RKO (cell line): ENCODE measurements around the gene ANGEL1.
A peak's percentile ranks its signal among the peaks of the same experiment; 100 is the strongest.

Experiments
- DNase-seq: peaks from one replicate; pipeline ENCODE4 v3.0.0-alpha.2; 2016; ENCODE audit warnings: low spot score

The ANGEL1 gene

DNA sequence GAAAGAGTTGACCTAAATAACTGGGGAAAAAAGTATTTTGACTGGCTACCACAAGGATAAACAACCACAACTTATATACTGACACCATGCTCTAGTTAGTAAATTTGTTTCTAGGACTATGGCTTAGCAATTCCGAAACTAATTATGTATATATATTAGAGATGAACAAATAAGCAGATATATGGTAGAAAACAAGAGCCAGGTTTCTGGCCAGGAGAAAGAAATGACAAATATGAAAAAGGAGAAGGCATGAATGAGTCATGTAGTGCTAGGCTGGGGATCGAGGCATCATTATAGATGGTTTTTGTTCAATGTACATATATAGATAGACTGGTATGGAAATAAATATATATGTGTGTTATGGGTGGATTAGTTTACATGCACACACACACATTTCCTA lies 8.0 kb upstream of the ANGEL1 start:
- DNase-seq = no peak

DNA sequence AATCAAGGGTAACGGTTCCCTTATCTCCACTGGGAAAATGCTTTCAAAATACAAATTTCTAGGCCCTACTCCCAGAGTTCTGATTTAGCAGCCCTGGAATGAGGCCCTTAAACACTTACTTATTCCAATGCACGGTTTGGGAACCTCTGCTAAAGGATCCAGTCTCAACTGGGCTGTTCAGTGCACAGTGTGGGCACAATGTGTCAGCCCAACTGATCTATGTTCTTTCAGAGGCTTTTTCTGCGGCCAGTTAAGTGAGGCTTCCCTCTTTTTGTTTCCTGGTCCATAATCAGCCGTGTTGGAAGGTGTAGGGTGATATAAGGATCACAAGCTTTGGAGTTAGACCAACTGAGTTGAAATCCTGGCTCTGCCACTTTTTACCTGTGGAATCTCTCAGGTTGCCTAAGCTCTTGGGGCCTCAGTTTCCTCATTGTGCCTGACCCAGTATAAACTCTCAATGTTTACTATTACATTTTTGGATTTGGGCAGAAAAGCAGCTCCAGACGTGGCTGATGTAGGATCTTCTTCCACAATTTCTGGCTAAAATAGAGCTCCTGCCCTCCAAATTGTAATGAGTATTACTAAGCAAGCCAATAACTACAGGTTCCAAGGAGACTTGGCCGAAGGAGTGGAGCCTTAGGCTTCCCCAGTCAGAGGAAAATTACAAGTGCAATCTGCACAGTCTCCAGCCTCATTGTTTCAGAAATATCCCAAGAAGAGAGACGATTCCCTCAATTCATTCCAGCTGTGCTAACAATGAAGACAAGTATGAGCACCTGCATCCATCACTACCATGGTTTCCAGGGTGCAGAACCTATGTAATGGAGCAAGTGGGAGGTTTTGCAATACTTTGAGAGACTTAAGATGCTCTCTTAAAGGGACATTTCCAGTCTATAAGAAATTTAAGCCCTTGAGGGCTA lies 2.3 kb upstream of the ANGEL1 start:
- DNase-seq = no peak

DNA sequence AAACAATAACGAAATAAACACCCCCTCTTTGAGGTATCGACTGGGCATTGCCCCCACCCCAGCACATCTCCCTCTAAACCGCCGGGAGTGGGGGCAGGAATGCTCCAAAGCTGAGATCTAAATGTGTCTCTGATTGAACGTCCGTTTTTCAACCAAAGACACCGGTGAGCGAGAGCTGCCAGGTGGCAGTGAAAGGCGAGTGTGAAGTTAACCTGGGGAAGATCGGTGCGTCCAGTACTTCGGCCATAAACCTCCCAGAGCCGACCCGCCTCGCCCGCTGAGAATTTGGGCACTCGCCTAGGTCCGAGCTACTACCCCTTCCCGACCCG lies 625 bp downstream of the ANGEL1 start:
- peak; percentile 8 for DNase-seq

DNA sequence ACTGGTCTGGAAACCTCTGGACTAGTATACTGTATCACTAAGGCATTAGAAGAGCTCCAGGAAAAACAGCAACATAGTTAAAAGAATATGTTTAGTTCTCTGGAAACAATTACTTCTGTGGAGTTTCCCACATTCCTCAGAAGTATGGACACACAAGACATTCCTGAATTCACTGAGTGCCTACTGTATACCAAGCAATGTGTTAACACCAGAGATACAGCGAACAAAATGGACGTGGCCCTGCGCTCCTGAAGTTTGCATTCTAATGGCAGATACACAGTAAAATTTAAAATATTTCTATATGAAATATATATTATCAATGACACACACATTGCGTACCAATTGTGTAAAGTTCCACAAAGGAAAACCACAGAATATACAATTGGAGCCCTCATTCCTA lies 1.1 kb downstream of the ANGEL1 start:
- peak; percentile 44 for DNase-seq

DNA sequence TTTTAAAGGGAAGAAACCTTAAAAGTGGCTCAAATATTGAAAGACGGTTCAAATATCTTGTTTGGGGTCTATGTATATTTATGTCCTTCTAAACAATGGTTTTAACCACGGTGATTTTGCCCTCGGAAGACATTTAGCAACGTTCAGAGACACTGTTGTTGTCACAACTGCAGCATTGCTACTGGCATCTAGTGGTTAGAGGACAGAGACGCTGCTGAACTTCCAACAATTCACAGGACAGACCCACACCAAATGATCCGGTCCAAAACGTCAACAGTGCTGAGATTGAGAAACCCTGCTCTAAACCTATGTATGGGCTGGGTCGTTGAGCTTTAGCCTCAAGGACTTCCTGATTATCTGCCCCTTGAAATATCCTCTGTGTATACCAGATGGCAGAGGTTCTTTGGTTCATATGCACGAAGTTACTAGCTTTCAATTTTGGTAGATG lies 1.7 kb downstream of the ANGEL1 start:
- DNase-seq = peak; percentile 76

DNA sequence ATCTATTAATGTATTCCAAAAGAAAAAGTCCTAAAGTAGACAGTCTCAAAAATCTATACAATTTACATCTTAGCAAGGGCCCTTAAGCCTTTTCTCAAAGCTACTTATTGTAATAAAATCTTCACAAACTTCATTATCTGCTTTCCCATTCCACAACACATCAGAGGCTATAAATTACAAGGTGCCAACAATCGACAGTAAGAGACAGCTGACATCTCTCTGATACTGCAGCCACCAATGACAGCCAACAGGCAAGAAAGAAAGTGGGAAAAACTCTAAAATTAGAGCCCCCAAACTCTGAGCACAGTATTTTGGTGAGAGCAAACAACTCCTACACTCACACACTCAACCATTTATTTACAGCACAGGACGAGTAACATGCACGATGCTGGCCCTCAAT lies 2.2 kb downstream of the ANGEL1 start:
- DNase-seq = no peak

DNA sequence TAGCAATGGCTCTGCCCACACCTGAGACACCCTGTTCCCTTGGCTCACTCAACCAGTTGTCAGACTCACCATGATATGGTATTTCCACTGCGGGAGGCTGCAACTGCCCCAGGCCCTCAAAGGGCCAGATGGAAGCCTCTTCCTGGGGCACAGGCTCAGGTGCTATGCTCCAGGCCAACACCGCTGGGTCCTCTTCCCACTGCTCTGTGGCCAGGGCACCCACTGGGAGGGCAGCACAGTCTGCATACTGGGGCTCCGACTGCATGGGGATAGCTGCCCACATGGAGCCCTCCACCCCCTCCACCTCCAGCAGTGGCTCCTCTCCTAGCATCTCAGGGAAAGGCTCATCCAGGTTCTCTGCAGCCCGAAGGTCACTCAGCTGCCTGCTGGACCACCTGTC lies 3.7 kb downstream of the ANGEL1 start:
- DNase-seq = no peak

DNA sequence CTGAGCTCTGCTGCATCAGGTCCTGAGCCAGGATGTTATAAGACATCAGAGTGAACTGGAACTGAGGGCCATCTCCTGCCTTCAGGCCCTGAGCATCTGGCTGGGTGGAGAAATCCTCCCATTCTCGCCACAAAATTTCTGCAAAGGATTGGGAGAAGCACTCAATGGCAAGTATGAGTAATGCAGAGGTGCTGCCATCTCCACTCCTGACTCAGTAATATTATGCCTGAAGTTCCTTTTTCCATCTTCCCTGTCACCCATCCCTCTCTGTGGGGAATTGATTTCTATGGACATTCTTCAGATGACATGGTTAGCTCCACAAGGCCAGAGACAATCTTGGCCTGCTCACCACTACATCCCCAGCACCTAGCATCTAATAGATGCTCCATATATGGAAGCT lies 4.7 kb downstream of the ANGEL1 start:
- DNase-seq = no peak

DNA sequence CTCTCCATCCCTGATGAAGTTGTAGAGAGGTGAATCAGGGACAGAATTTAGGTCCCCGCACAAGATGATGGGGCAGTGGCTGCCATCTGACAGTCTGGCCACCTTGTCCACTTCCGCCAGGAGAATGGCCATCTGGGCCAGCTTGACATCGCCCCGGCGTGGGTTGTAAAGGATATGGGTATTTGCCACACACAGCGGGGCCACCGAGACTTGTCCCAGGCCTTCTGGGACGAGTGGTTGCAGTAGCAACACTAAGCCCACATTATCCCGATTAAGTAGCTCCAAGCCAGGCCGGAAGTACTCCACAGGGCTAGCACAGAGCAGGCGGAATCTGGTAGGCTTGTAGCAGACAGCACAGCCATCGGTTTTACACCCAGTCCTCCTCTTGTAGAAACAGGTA lies 6.2 kb downstream of the ANGEL1 start:
- no peak for DNase-seq

DNA sequence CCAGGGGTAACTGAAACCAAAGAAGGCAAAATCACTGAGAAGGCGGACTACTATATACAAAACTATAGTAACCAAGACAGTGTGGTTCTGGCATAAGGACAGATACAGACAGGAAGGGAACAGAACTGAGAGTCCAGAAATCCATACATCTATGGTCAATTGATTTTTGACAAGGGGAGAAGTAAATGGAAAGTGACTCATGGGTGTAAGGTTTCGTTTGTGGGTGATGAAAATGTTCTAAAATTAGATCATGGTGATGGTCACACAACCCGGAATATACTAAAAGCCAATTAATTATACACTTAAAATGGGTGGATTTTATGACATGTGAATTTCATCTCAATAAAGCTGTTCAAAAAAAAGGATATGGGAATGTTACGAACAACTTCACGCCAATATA lies 18.7 kb downstream of the ANGEL1 start:
- DNase-seq = no peak

DNA sequence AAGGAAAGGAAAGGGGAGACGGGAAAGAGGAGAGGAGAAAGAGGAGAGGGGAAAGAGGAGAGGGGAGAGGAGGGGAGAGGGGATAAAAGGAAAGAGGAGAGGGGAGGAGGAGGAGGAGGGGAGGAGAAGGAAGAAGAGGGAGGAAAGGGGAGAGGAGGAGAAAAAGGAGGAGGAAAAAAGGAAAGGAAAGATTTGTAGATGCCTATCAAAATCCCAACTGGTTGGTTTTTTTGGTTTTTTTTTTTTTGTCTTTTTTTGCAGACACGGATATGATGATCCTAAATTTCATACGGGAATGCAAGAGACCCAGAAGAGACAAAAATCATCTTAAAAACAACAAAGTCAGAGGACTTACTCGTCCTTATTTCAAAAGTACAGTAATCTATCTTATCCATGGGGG lies 19.4 kb downstream of the ANGEL1 start:
- no peak for DNase-seq

DNA sequence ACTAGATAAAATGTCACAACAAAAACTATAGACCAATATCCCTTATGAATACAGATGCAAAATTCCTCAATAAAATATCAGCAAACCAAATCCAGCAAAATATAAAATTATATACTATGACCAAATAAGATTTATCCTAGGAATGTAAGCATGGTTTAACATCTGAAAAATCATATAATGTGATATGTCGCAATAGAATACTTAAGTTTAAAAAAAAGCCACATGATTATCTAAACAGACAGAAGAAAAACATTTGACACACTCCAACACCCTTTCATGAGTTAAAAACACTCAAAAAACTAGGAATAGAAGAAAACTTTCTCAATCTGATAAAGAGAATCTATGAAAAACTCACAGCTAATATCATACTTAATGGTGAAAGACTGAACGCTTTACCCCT lies 20.3 kb downstream of the ANGEL1 start:
- no peak for DNase-seq

DNA sequence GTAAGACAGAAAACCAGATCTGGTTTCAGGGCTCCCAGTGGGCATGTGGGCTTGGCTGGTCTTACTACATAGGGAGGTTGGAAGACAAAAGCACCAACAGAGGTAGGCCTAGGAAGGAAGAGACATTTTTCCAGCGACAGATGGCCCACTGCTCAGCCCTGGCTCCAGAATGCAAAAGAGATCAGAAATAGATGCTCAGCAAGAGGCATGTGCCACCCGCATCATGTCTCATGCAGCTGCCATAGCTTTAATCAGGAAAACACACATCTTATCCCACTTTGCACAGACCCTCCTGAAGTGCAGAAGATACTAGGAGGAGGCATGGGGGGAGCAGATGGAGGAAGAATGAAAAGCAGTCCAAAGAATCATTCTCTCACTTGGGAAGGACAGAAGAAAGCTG lies 26.1 kb downstream of the ANGEL1 start:
- DNase-seq = no peak

DNA sequence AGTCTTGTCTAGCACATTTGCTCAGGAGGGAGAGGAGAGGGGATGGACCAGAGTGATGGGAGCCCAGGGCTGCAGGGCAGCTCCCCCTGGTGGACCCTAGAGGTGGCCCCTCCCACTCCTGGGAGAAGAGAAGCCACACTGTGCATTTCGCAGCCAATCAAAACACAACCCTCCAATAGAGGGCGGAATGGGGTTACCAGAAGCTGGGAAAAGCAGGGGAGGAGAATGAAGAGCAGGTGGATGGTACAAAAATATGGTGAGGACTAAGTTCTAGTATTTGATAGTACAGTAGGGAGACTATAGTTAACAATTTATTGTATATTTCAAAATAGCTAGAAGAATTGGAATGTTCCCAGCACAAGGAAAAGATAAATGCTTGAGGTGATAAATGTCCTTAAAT lies 27.8 kb downstream of the ANGEL1 start:
- peak; percentile 68 for DNase-seq

DNA sequence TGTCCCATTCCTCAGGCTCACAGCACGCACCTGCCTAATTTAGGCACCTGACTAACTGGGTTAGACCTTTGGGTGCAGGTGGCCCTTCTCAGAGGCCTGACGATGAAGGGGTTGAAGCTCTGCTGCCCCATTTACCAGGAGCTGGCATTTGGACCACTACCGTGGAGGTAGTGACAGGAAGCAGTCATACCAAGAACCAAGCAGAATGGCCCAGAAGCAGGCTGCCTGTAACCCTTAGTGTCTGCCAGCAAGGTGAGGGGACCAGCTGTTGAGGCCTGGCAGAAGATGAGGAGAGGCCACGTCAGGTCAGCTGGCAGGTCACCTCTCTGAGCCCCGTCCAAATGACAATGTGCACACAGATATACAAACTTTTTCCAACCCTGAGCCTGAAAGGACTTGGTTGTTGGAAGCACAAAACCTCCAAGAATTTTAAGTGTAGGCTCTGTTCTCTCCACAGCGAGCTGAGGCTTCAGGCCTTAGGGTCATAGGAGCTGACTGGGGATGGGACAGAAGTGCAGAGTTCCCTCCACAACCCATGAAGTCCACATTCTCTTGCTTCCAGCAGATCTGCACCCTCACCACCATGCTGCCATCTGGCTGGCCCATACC lies 28.3 kb downstream of the ANGEL1 start:
- DNase-seq = no peak

DNA sequence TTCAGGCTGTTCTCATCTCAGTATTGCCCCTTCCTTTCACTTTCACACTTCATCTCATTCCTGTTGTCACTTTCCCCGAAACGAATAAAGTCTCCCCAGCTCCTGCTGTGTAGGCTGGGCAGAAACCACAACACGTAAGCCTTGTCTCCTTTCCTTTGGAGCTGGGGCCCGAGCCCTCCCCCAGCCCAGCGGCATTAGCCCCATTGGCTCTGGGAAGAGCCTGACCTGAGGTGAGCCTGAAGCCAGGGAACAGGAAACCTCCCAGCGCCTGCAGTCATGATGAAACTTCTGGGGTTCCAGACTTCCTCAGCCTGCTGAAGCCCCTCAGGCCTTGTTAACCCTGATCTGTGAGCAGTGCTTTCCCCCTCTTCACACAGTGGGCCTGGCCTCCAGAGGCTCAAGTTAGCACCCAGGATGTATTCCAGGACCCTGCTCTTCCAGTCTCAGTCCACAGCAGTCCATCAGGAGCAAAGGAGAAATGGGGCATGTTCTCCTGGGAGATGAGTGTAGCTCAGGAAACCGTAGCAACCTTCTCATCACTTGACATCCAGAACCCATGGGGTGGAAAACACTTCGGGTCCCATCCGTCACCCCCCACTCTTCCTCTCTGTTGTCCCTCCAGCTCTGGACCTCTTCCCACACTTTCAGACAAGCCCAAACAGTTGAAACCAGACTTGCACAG lies 29.7 kb downstream of the ANGEL1 start:
- DNase-seq = no peak

DNA sequence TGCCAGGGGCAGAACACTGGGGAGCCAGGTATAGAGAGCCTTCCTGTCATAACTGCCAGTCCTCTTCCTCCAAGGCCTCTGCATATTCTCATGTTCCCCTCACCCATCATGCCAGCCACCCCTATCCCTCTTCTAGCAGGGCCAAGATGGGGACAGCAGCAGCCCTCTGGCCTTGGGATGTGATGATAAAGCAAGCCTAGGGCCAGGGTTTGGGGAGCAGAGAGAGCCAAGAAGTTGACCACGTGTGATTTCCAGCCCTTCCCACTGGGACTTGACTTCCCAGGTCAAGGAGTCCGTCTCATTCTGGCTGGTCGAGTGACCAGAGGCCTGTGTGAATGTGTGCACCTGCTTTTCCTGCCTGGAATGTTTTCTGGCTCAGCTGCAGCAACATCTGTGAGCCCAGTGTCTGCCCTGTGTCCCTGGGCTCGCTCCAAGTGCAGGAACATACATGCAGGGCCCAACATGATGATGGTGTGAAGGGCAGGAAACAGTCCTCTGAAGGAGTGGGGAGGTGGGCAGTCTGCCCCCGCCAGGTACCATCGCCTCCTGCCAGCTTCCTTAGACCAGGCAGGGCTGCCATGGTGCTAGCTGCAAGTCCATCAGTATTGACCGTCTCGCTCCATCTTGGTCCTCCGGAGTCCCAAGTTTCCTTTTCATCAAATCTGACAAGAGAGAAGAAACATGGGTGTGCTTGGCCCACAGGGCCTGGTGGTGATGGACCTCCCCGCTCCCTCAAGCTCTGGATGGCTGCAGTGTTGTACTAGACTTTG lies 30.4 kb downstream of the ANGEL1 start:
- DNase-seq = no peak

DNA sequence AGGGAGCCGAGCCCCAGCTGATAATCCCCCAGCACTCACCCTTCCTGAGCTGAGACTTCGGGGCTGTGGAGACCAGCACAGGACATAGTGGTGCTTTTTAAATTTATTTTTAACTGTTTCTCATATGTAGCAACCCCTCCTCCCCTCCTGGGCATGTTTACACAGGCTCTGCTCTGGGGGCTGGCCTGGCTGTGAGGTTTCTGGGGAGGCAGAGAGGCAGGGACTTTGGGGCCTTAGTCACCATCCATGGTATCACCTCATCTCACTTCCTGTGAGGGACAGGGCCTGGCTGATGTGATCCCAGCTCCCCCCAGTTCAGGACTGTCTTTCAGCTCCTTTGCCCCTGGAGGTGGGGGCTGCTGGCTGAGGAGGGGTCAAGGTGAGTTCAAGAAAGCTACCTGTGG lies 31.0 kb downstream of the ANGEL1 start:
- no peak for DNase-seq

DNA sequence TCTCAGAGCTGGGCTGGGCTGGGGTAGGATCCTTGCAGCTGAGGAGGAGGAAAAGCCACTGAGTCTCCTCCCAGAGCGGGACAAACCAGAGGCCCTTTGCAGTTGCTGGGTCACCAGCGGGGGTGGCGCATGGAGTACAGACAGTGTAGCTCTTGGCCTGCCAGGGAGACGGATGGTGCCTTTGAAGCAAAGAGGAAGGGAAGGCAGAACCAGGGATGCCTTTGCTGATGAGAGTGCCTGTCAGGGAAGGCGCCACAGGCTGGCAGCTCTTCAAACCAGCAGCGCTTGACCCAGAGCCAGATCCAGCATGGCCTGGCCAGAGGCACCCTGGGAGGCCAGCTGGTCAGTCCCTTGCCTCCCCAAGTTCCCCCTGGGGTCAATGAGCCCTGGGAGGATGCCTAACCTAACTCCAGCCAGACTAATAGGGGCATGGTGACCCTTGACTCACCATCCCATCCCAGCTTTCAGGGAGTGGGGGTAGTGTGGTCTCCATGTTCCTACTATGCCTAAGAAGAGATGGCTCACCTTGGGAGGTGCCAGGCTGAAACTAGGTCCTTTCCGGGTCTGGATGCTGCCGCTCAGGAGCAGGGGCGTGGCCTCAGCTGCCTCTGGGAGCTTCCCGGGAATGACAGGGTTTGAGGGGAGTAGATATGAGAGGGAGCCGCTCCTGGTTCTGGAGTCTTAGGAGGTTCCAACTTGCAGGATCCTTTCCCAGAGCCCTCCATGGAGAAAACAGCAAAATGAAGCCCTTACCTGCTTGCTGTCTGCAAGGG lies 31.6 kb downstream of the ANGEL1 start:
- DNase-seq = no peak

DNA sequence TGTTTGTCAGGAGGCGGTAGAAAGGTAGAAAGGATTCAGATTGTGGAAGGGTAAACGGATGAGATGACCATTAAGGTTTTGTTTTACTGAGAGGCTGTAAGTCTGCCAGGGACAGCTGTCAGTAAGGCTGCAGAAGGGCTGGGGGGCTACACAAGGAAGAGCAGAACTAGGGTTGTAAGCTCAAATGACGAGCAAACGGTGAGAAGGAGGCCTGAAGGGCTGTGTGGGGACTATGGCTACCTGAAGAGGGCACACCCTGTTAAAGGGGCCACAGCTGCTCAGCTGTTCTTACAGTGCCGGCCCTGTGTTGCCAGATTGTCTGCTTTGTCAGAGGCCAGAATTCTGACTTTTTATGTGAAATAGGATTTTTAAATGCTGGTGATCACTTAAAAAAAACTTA lies 32.3 kb downstream of the ANGEL1 start:
- DNase-seq = no peak

DNA sequence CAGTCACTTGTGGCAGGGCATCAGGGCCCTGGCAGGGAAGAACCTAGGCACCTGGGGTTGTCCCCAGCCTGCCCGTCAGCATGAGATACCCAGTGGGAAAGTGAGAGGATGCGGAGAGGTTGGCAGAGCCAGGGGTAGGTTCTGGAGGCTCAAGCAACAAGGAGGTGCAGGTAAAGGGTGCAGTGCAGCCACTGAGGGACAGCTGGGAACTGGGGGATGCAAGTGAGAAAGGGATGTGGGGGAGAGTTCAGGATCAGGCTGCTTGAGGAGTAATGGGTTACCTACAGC lies 32.7 kb downstream of the ANGEL1 start:
- no peak for DNase-seq
